IPS DF 6.9 (cell line): ENCODE measurements around the gene CFAP410.

ENCODE experiments used
- DNase-seq: peaks from one replicate; pipeline ENCODE4 v3.0.0-alpha.2; 2013; ENCODE audit warnings: low read depth, low spot score
- H3K27ac ChIP-seq: one replicate; pipeline ENCODE4 v1.5.1; 2013; ENCODE audit warnings: low read length, control low read depth
- H3K27me3 ChIP-seq: 2 replicates; pipeline ENCODE4 v1.6.1; 2013; ENCODE audit warnings: mild to moderate bottlenecking, low read length; ENCODE audit not compliant: control insufficient read depth, insufficient read depth
- H3K36me3 ChIP-seq: 2 replicates; pipeline ENCODE4 v1.6.1; 2013; ENCODE audit warnings: low read length; ENCODE audit not compliant: control insufficient read depth, insufficient read depth
- H3K4me1 ChIP-seq: 2 replicates; pipeline ENCODE4 v1.6.1; 2013; ENCODE audit warnings: low read length; ENCODE audit not compliant: control insufficient read depth, insufficient read depth
- H3K4me3 ChIP-seq: 2 replicates; pipeline ENCODE4 v1.5.1; 2013; ENCODE audit warnings: mild to moderate bottlenecking, low read length
- H3K9me3 ChIP-seq: 2 replicates; pipeline ENCODE4 v1.6.1; 2013; ENCODE audit warnings: low read length, inconsistent platforms; ENCODE audit not compliant: control insufficient read depth, insufficient read depth
- WGBS: extraction: QIAGEN DNeasy Blood & Tissue Kit; methylation state at CpG from one replicate; pipeline ENCODE4 v1.1.7; 2013; ENCODE audit warnings: mixed read lengths, missing lambda C conversion rate; ENCODE audit not compliant: insufficient read length, insufficient coverage; 5-methylcytosine and 5-hydroxymethylcytosine counted together

The CFAP410 gene

GRCh38 chr21:44338971-44339910 lies at the start of gene CFAP410:
Gene CFAP410 (minus strand): TSS chr21:44339390. CDS start chr21:44339194, 196 bp downstream.
- Histone ChIP-seq H3K4me1 (no peaks in the 10 kb centered on the region; the same call in 1 of the 2 replicates), H3K9me3 (no peaks in the 10 kb centered on the region), H3K27me3 (no peaks in the 10 kb centered on the region), H3K36me3 (no peaks in the 10 kb centered on the region; the same call in 1 of the 2 replicates), H3K27ac (no peak within 1 kb of the TSS), H3K4me3 (peak within 1 kb of the TSS; percentile 54; the same call in 1 of the 2 replicates)
- peak; percentile 78 for DNase-seq
- WGBS: no CpG with 5 or more reads among the region's 90 CpGs

- no peak overlapping the region for H3K27ac ChIP-seq
- H3K9me3 ChIP-seq: no peaks in the 10 kb centered on the region
- H3K4me1 ChIP-seq: 0 out of 2 replicates have a peak, but pooled peaks cover 1% of the 10 kb centered on the region
- WGBS: no CpG with 5 or more reads among the region's 2 CpGs
- H3K27me3 ChIP-seq: no peaks in the 10 kb centered on the region
- no peak for DNase-seq
- no peak overlapping the region for H3K4me3 ChIP-seq
- H3K36me3 ChIP-seq: no peaks in the 10 kb centered on the region
Observed at GRCh38 chr21:44384968-44385367, 45.8 kb upstream of the CFAP410 start.

- Histone ChIP-seq H3K4me1 (0 out of 2 replicates have a peak, but pooled peaks cover 1% of the 10 kb centered on the region), H3K9me3 (no peaks in the 10 kb centered on the region), H3K27ac (no peak overlapping the region), H3K27me3 (no peaks in the 10 kb centered on the region), H3K36me3 (no peaks in the 10 kb centered on the region), H3K4me3 (no peak overlapping the region)
- no peak for DNase-seq
- no CpG with 5 or more reads among the region's 4 CpGs for WGBS
Observed at GRCh38 chr21:44383216-44383615, 44.0 kb upstream of the CFAP410 start.

- Histone ChIP-seq H3K9me3 (no peaks in the 10 kb centered on the region), H3K4me1 (0 out of 2 replicates have a peak, but pooled peaks cover 1% of the 10 kb centered on the region), H3K36me3 (no peaks in the 10 kb centered on the region), H3K27ac (no peak overlapping the region), H3K4me3 (no peak overlapping the region), H3K27me3 (no peaks in the 10 kb centered on the region)
- no CpG with 5 or more reads among the region's 9 CpGs for WGBS
- DNase-seq: no peak
Observed at GRCh38 chr21:44382536-44382935, 43.3 kb upstream of the CFAP410 start.

GRCh38 chr21:44381874-44382273 lies 42.7 kb upstream of the CFAP410 start:
- Histone ChIP-seq H3K36me3 (no peaks in the 10 kb centered on the region), H3K27ac (no peak overlapping the region), H3K9me3 (no peaks in the 10 kb centered on the region), H3K27me3 (no peaks in the 10 kb centered on the region), H3K4me1 (0 out of 2 replicates have a peak, but pooled peaks cover 1% of the 10 kb centered on the region), H3K4me3 (no peak overlapping the region)
- DNase-seq: no peak

- WGBS: no CpG with 5 or more reads among the region's 10 CpGs
- no peak for DNase-seq
- Histone ChIP-seq H3K36me3 (no peaks in the 10 kb centered on the region), H3K27ac (no peak overlapping the region), H3K9me3 (no peaks in the 10 kb centered on the region), H3K4me1 (0 out of 2 replicates have a peak, but pooled peaks cover 1% of the 10 kb centered on the region), H3K27me3 (no peaks in the 10 kb centered on the region), H3K4me3 (no peak overlapping the region)
Observed at GRCh38 chr21:44380876-44381275, 41.7 kb upstream of the CFAP410 start.

- Histone ChIP-seq H3K4me1 (0 out of 2 replicates have a peak, but pooled peaks cover 1% of the 10 kb centered on the region), H3K9me3 (no peaks in the 10 kb centered on the region), H3K27ac (no peak overlapping the region), H3K36me3 (no peaks in the 10 kb centered on the region), H3K27me3 (no peaks in the 10 kb centered on the region), H3K4me3 (no peak overlapping the region)
- DNase-seq: no peak
- WGBS: no CpG with 5 or more reads among the region's 31 CpGs
Observed at GRCh38 chr21:44379991-44380865, 41.0 kb upstream of the CFAP410 start.

GRCh38 chr21:44379515-44379848 lies 40.3 kb upstream of the CFAP410 start:
- 0 out of 2 replicates have a peak, but pooled peaks cover 1% of the 10 kb centered on the region for H3K4me1 ChIP-seq
- H3K9me3 ChIP-seq: no peaks in the 10 kb centered on the region
- no peak for DNase-seq
- H3K36me3 ChIP-seq: no peaks in the 10 kb centered on the region
- no peak overlapping the region for H3K27ac ChIP-seq
- no CpG with 5 or more reads among the region's 5 CpGs for WGBS
- no peak overlapping the region for H3K4me3 ChIP-seq
- H3K27me3 ChIP-seq: no peaks in the 10 kb centered on the region

- no CpG with 5 or more reads among the region's 34 CpGs for WGBS
Observed at GRCh38 chr21:44378646-44379514, 39.7 kb upstream of the CFAP410 start.

More at GRCh38 chr21:44378646-44379514, 39.7 kb upstream of the CFAP410 start:
- Histone ChIP-seq H3K27ac (no peak overlapping the region), H3K9me3 (no peaks in the 10 kb centered on the region), H3K4me3 (no peak overlapping the region), H3K27me3 (no peaks in the 10 kb centered on the region), H3K4me1 (0 out of 2 replicates have a peak, but pooled peaks cover 1% of the 10 kb centered on the region), H3K36me3 (no peaks in the 10 kb centered on the region)
- DNase-seq: no peak
